ENCODE results near the gene NMBR.

DNA sequence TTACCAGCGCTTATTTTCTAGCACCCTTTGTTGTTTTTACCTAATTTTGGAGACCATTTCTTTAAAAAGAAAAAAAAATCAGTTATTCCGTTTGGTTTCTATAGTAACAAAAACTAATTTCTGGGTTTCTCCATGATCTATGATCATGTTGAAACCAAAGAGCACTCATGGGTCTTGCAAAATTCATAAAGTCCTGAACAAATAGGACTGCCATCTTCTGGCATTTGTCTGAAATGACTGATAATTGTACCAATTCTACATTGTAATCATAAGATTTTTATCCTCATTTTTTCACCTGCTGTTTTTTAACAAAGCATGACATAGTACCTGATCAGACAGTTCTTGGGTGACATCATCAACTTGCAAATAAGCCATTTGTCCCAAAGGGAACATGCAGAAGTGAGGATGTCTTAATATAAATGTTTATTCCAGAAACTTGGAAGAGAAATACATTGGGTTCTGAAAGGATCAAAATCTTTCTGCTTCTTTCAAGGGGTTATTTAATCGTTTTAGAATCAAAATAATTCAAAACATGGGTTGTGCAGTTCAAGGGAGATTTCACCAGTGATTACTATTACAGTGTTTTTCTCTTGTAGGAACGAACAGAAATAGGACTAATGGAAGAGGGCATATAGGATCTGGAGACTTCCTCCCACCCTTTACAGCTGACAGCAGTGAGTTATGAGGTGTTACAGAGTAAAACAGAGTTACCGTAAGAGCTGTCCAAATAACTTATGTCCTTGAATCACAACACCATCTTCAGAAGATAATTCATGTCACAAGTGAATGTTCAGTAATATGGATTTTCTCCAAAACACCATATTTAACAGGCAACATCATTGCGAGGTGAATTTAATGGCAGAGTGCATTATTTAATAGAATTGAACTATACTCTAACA lies 101.3 kb downstream of the NMBR start:
- TF ChIP-seq, protein P1, sequence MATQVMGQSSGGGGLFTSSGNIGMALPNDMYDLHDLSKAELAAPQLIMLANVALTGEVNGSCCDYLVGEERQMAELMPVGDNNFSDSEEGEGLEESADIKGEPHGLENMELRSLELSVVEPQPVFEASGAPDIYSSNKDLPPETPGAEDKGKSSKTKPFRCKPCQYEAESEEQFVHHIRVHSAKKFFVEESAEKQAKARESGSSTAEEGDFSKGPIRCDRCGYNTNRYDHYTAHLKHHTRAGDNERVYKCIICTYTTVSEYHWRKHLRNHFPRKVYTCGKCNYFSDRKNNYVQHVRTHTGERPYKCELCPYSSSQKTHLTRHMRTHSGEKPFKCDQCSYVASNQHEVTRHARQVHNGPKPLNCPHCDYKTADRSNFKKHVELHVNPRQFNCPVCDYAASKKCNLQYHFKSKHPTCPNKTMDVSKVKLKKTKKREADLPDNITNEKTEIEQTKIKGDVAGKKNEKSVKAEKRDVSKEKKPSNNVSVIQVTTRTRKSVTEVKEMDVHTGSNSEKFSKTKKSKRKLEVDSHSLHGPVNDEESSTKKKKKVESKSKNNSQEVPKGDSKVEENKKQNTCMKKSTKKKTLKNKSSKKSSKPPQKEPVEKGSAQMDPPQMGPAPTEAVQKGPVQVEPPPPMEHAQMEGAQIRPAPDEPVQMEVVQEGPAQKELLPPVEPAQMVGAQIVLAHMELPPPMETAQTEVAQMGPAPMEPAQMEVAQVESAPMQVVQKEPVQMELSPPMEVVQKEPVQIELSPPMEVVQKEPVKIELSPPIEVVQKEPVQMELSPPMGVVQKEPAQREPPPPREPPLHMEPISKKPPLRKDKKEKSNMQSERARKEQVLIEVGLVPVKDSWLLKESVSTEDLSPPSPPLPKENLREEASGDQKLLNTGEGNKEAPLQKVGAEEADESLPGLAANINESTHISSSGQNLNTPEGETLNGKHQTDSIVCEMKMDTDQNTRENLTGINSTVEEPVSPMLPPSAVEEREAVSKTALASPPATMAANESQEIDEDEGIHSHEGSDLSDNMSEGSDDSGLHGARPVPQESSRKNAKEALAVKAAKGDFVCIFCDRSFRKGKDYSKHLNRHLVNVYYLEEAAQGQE (IDR thresholded peaks at IDR 0.05; ENCODE audit: low read depth), result no peak
- TF ChIP-seq, protein P2, sequence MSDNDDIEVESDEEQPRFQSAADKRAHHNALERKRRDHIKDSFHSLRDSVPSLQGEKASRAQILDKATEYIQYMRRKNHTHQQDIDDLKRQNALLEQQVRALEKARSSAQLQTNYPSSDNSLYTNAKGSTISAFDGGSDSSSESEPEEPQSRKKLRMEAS (IDR thresholded peaks at IDR 0.05), result no peak
- TF ChIP-seq TAF1 (IDR thresholded peaks at IDR 0.05; ENCODE audit: low read depth) (no peak), YY1 (IDR thresholded peaks at IDR 0.05; ENCODE audit: low read depth) (no peak), RAD21 (IDR thresholded peaks at IDR 0.05; ENCODE audit: low read depth) (peak; percentile 32; the same call in 1 of the 2 replicates)

Data from Ishikawa (cell line).